GM21381 (cell line): ENCODE results near the gene CRY1.
"Not testable (repeated sequence)": the region's sequence is repeated elsewhere in the genome, so short reads cannot be mapped to it uniquely, and the experiment has no call there.

Source experiments
- ATAC-seq: cut with Tn5 transposase; IDR thresholded peaks from one replicate; pipeline ENCODE4 v1.9.1; 2021; ENCODE audit warnings: mild to moderate bottlenecking, moderate library complexity; ENCODE audit not compliant: unreplicated experiment

The CRY1 gene

GRCh38 chr12:107073266-107073665 is 20.1 kb downstream of the CRY1 start:
- not testable (repeated sequence) for ATAC-seq

- no peak for ATAC-seq
Observed at GRCh38 chr12:107066691-107067090, 26.7 kb downstream of the CRY1 start.

- no peak for ATAC-seq
Observed at GRCh38 chr12:107064687-107065086, 28.7 kb downstream of the CRY1 start.

GRCh38 chr12:107064243-107064642 is 29.1 kb downstream of the CRY1 start:
- no peak for ATAC-seq

- ATAC-seq, result no peak
Observed at GRCh38 chr12:107058190-107058589, 35.2 kb downstream of the CRY1 start.

- ATAC-seq, result no peak
Observed at GRCh38 chr12:107057071-107057834, 36.1 kb downstream of the CRY1 start.

- ATAC-seq, result no peak
Observed at GRCh38 chr12:107053709-107054108, 39.6 kb downstream of the CRY1 start.

- no peak for ATAC-seq
Observed at GRCh38 chr12:107045186-107045585, 48.2 kb downstream of the CRY1 start.

- ATAC-seq, result no peak
Observed at GRCh38 chr12:107042801-107043200, 50.5 kb downstream of the CRY1 start.

- no peak for ATAC-seq
Observed at GRCh38 chr12:107035733-107036132, 57.6 kb downstream of the CRY1 start.

GRCh38 chr12:107033758-107034739 is 59.3 kb downstream of the CRY1 start:
- ATAC-seq, result no peak

GRCh38 chr12:107032266-107032665 is 61.1 kb downstream of the CRY1 start:
- ATAC-seq, result no peak

- ATAC-seq, result no peak
Observed at GRCh38 chr12:107031061-107031460, 62.3 kb downstream of the CRY1 start.

- no peak for ATAC-seq
Observed at GRCh38 chr12:107029081-107029480, 64.3 kb downstream of the CRY1 start.

- ATAC-seq, result no peak
Observed at GRCh38 chr12:107027636-107028053, 65.7 kb downstream of the CRY1 start.

- ATAC-seq, result no peak
Observed at GRCh38 chr12:107026806-107027635, 66.3 kb downstream of the CRY1 start.

- not testable (repeated sequence) for ATAC-seq
Observed at GRCh38 chr12:107026356-107026755, 67.0 kb downstream of the CRY1 start.

- ATAC-seq, result no peak
Observed at GRCh38 chr12:107025671-107026070, 67.7 kb downstream of the CRY1 start.

- ATAC-seq, result no peak
Observed at GRCh38 chr12:107019546-107019945, 73.8 kb downstream of the CRY1 start.

GRCh38 chr12:107017042-107017441 is 76.3 kb downstream of the CRY1 start:
- ATAC-seq, result no peak

- no peak for ATAC-seq
Observed at GRCh38 chr12:107014055-107014454, 79.3 kb downstream of the CRY1 start.
